ENCODE data around the gene GPRASP3.
A peak's percentile ranks its signal among the peaks of the same experiment; 100 is the strongest.
"Not testable (repeated sequence)": the region's sequence is repeated elsewhere in the genome, so short reads cannot be mapped to it uniquely, and the experiment has no call there.

The GPRASP3 gene

GRCh38 chrX:102720237-102721168 is at the start of gene GPRASP3:
Gene GPRASP3 (plus strand): TSS chrX:102720743. CDS start chrX:102748996, 28,253 bp downstream.
- DNase-seq: peak; percentile 36

DNA sequence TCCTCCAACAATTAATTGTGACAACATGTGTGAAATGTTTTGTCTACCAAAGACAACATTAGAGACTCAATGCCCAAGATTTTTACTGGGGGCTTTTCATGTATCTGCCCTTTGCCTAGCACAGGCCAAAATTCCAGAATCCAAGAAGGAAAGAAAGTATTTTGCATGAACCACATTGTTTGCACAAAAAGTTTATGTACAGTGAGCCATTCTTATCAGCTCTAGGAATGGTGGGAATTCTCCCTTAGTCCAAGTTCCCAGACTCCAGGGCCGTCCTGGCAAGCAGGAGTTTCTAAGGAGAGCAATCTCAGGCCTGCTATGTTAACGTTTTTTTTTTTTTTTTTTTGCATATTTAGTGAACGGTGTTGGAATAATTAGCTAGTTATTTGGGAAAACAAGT is 47.7 kb upstream of the GPRASP3 start:
- no peak for DNase-seq

GRCh38 chrX:102677479-102677878 is 43.1 kb upstream of the GPRASP3 start:
- not testable (repeated sequence) for DNase-seq

DNA sequence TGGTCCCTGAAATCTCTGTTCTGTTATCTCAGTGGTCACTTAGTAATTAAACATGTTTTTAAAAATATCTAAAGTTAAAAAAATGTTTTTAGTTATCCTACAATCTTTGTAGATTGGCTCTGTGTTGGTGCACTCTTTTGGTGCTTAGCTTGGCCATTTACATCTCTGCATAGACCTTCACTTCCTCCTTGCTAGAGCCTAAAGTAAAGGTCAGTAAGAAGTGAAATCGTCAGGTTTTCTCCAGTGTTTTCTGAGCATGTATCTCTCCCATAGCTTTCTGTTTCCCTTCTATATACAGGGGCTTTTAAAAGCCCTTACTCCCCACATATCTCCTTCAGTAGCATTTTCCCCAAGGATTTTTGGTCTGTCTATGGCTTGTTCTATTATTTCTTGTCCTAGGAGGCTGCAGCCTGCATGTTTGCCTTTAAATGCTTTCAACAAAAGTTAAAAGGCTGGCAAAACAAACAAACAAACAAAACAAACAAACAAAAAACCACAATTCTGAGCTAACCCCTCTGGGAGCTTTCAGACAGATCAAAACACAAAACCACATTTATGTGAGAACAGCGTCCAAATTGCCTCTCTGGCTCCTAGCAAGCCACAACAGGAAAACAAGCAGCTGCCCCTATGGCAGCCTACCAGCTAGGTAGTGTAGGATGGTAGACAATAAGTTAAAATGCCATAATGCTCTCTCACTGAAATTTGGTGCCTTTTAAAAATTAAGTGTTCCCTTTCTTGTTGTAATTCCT is 35.6 kb upstream of the GPRASP3 start:
- no peak for DNase-seq

DNA sequence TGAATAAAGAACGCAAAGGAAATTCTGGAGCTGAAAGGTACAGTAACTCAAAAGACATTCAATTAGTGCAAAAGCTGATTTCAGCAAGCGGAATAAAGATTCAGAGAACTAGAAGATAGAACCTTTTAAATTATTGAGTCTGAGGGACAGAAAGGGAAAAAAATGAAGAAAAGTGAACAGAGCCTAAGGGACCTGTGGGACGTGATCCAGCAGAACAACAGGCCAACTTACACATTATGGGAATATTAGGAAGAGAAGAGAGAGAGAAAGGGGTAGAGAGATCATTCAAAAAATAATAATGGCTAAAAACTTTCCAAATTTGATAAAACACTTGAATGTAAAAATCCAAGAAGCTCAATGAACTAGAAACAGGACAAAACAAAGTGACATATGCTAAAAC is 25.8 kb upstream of the GPRASP3 start:
- DNase-seq: no peak

GRCh38 chrX:102696306-102696705 is 24.2 kb upstream of the GPRASP3 start:
- no peak for DNase-seq

DNA sequence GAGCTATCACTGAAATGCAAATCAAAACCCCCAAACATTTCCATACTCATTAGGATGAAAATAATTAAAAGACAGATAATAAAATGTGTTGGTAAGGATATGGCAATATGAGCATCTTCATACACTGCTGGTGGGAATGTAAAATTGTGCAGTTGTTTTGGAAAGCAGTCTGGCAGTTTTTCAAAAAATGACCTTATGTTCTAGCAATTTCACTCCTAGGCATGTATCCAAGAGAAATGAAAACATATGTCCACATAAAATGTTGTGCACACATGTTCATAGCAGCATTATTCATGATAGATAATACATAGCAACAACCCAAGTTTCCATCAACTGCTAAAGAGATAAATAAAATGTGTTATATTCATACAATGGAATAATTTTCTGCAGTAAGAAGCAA is 23.0 kb upstream of the GPRASP3 start:
- DNase-seq: no peak

DNA sequence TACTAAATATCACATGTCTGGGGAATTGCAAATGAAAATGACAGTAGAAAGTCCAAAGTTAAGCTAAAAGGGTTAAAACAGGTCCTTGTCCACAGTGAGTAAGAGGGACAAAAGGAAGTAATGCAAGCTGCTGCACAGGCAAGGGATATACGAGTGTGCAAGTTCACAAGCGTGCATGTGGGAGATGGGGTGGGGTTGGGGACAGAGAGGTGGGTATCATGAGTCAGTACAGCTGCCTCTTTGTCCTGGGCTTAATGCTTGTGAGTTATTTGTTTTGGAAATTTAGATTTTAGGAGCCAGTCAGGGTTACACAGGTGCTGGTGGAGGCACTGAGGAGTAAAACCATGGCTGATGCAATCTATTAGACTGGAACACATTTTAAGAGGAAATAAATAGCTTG is 11.6 kb upstream of the GPRASP3 start:
- no peak for DNase-seq

- no peak for DNase-seq
These were observed 8.7 kb upstream of the GPRASP3 start for GRCh38 chrX:102711872-102712215.

DNA sequence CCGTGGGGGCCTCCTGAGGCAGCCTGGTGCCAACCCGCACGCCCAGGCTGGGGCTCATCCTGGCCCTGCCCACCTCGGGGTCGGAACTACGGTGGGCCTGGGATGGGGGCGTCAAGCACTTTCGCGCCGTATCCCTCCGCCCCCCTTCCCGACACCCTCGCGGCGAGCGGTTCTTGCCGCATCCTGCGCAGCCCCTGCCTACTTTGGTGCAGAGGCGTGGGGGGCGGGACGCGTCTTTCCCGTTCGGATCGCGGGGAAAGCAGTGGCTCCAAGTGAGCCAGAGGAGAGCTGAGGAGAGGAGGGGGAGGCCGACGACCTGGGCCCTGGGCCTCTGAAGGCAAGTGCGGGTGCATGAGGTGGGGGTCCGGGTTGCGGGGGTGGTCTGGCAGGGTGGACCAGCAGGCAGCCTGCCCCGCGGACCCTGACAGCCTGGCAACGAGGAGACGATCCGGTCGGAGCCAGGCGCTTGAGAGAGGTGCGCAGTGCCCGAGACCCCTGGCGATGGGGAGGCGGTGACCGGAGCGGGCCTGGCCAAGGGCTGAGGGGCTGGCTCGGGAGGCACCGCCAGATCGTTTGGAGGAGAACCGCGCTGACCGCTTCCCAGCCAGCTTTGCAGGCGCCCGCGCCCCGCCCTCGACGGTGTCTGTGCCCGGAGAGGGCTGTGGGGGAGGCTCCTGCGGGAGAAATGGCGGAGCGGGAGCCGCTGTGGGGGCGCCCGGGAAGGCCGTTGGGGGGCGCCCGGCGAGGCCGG is 8.2 kb upstream of the GPRASP3 start, which contains the start of gene GPRASP2:
Gene GPRASP2, plus strand, starts transcription at position 233 of the 751 bp plus-strand sequence. CDS start 2,422 bp downstream, outside the sequence.
- no peak for DNase-seq

GRCh38 chrX:102712981-102713625 is 7.4 kb upstream of the GPRASP3 start:
- peak; percentile 2 for DNase-seq

DNA sequence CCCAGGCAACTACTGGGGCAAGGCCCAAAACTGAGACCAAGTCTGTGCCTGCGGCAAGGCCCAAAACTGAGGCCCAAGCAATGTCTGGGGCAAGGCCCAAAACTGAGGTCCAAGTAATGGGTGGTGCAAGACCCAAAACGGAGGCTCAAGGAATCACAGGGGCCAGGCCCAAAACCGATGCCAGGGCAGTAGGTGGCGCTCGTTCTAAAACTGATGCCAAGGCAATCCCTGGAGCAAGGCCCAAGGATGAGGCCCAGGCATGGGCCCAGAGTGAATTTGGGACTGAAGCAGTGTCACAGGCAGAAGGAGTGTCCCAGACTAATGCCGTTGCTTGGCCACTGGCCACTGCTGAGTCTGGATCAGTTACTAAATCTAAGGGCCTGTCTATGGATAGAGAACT is 5.5 kb upstream of the GPRASP3 start:
- no peak for DNase-seq

GRCh38 chrX:102715967-102716366 is 4.6 kb upstream of the GPRASP3 start:
- no peak for DNase-seq

DNA sequence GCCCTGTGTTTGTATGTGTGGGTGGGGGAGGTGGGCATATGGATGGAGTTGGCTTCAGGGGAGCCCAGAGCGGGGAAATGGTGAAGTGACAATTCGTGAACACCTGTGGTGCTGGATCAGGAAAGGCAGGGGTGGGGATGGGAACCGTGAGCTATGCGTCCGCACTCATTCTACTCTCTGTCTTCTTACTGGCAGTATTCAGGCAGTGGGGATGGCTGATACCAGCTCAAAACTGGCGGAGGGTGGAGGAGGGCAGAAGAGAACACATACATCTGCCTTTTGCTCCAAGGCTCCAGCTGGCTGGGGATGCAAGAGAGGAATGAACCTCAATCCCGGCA is 595 bp downstream of the GPRASP3 start:
- DNase-seq: not testable (repeated sequence)

DNA sequence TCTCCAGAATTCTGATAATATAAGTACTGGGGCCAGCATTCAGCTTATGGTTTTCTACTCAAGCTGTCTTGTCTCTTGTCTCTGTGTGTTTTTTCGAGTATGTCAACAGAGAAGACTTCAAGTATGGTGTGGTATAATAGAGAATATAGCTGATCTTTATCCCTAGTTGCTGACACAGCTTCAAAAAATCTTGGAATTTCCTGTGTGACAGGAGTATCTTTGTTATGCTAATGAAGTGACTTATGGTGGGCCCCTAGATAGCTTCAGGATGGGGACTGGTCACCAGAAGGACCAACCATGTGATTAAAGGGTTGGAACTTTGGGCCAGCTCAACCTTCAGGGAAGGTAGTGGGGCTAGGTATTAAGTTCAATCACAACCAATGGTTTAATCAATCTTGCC is 2.9 kb downstream of the GPRASP3 start:
- no peak for DNase-seq

- DNase-seq: no peak
These were observed 7.2 kb downstream of the GPRASP3 start for GRCh38 chrX:102727761-102728160.

DNA sequence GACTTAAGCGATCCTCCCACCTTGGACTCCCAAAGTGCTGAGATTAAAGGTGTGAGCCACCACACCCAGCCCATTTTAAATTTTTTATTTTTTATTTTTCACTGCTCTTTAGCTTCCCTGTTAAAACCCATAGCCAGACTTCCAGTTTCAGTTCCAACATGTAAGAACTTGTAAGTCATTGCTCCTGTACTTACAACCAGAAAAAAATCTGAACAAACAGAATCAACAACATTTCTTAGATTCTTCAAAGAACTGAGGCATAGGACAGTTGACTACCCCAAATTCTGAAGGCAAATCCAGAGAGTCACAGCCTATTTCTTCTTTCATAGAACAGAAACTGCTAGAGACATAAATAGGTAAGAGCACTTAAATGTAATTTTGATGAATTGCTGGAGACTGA is 8.1 kb downstream of the GPRASP3 start:
- no peak for DNase-seq

- DNase-seq: no peak
These were observed 19.1 kb downstream of the GPRASP3 start for GRCh38 chrX:102739657-102740056.

- DNase-seq: no peak
These were observed 23.8 kb downstream of the GPRASP3 start for GRCh38 chrX:102744307-102744706.

DNA sequence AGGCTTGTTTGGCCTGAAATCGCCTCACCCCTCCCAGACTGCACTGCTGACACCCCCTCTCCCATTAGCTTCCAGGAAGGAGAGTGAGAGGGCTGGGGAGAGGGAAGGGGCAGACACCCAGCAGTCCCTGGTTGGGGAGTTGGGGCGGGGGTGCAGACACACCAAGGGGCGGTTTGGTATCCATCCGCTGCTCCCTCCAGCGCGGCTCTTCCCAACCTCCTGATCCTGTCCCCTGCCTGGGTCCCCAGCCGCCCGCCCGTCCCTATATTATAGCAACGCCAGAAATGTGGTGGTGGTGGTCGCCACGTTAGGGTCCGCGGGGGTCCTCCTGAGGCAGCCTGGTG is 24.9 kb downstream of the GPRASP3 start:
- no peak for DNase-seq

GRCh38 chrX:102745857-102746584 is 25.5 kb downstream of the GPRASP3 start:
- no peak for DNase-seq

GRCh38 chrX:102765217-102765616 is 44.7 kb downstream of the GPRASP3 start:
- DNase-seq: peak; percentile 45
